ENCODE results near the gene CSNK1G3. TPM values are rescaled to one million over a fixed set of nuclear protein-coding genes. Genes with fewer than 3 reads are reported as not detected.

CSNK1G3 gene
- total and polyA plus RNA-seq, 2 of the 4 experiments (the other 2 are of a cell fraction) = 16.4 to 26.2 TPM

- H2BK120ac ChIP-seq (ENCODE audit: low read depth, low read length) = no peak overlapping the region
- H4K5ac ChIP-seq (ENCODE audit: low read depth, low read length) = no peak overlapping the region
- H4K20me1 ChIP-seq (ENCODE audit: insufficient read depth, low read length) = no peaks in the 10 kb centered on the region
- H3K4ac ChIP-seq (ENCODE audit: low read depth, low read length) = no peak overlapping the region
- peak; percentile 51 for DNase-seq
- no peak overlapping the region for H3K27ac ChIP-seq (ENCODE audit: insufficient read depth, low read length)
- H4K91ac ChIP-seq (ENCODE audit: insufficient read depth, low read depth, low read length) = no peak overlapping the region
- no peaks in the 10 kb centered on the region; a peak in 1 of 4 replicates for H3K79me1 ChIP-seq (ENCODE audit: low read depth in 1 of 2, low read length in 2 of 2)
- ATAC-seq (ENCODE audit: low read depth) = peak; percentile 48
- TF ChIP-seq RAD21 (IDR thresholded peaks at IDR 0.05; ENCODE audit: low read length) = no peak
- TF ChIP-seq CEBPB (IDR thresholded peaks at IDR 0.05; ENCODE audit: low read depth, low read length) = no peak
- no peak for TF ChIP-seq NFE2L2 (IDR thresholded peaks at IDR 0.05; ENCODE audit: low read depth, low read length)
- peak; percentile 33; the same call in 1 of the 2 replicates for TF ChIP-seq FOS (IDR thresholded peaks at IDR 0.05; ENCODE audit: low read depth, low read length)
- TF ChIP-seq RFX5 (IDR thresholded peaks at IDR 0.05; ENCODE audit: low read depth, low read length) = no peak
- H2AFZ ChIP-seq (replicated peaks; ENCODE audit: low read length, poor library complexity) = no peak overlapping the region
- H3K36me3 ChIP-seq (ENCODE audit: control insufficient read depth, insufficient read depth, low read length) = peaks cover 6% of the 10 kb centered on the region; the same call in 1 of the 2 replicates
- BruUV-seq (replicated peaks) = no TSS peak
- WGBS, 2 experiments (ENCODE audit: extremely low coverage in 2 of 2, insufficient read length in 1 of 2) = no CpG with 5 or more reads among the region's 2 CpGs
- no peak overlapping the region for H2BK15ac ChIP-seq (ENCODE audit: low read depth, low read length)
- intact Hi-C loops (cut with micrococcal nuclease) (loop anchor here (2.0 to 5.0 kb wide), 4 partner anchors 97 to 1109 kb away; partner anchors contain the start of gene CSNK1G3), dilution Hi-C loops (cut with HindIII; ENCODE audit: low sequenced_read_pairs, unreplicated experiment) (no loop called here), in situ Hi-C loops (cut with MboI; ENCODE audit: low sequenced_read_pairs) (loop anchor here (25.0 kb wide), 1 partner anchor 1098 kb away; no protein-coding TSS in a partner anchor)
- no peak overlapping the region for H2AK9ac ChIP-seq (replicated peaks; ENCODE audit: low read depth, low read length, poor library complexity)
- H3K9me3 ChIP-seq (ENCODE audit: control insufficient read depth, insufficient read depth, low read length) = no peaks in the 10 kb centered on the region
- no peaks in the 10 kb centered on the region for H3K4me1 ChIP-seq (ENCODE audit: control insufficient read depth, insufficient read depth, low read length)
- CTCF ChIA-PET = interaction anchor here (0.6 to 2.3 kb wide), 6 partner anchors 96 to 239 kb away, joined by 3 to 13 read pairs (median 6); partner anchors contain the start of gene CEP120
- H2BK5ac ChIP-seq (ENCODE audit: low read depth, low read length, poor library complexity, severe bottlenecking) = no peak overlapping the region
- no peak overlapping the region for H2BK20ac ChIP-seq (ENCODE audit: low read depth, low read length)
- H3K4me3 ChIP-seq (ENCODE audit: insufficient read depth, low read depth, low read length) = no peak overlapping the region
- no peak overlapping the region for H3K18ac ChIP-seq (ENCODE audit: low read depth, low read length)
- no peak overlapping the region for H3K56ac ChIP-seq (ENCODE audit: extremely low read depth, insufficient read depth, low read length)
- POLR2A ChIA-PET (ENCODE audit: unreplicated experiment) = no interaction called here
- no peaks in the 10 kb centered on the region for H3K9me1 ChIP-seq (ENCODE audit: insufficient read depth, low read length)
- H3K27me3 ChIP-seq (ENCODE audit: control insufficient read depth, insufficient read depth, low read length) = no peaks in the 10 kb centered on the region
- no peak overlapping the region for H4K8ac ChIP-seq (ENCODE audit: low read depth in 2 of 2, low read length in 2 of 2)
- no peak overlapping the region for H2AK5ac ChIP-seq (ENCODE audit: low read depth, low read length)
- H3K9ac ChIP-seq (ENCODE audit: low read depth, low read length) = no peak overlapping the region
- no peak overlapping the region for H3K14ac ChIP-seq (replicated peaks; ENCODE audit: low read depth, low read length)
- H3K4me2 ChIP-seq (ENCODE audit: low read depth, low read length) = no peak overlapping the region
- no peak overlapping the region for H3K23ac ChIP-seq (ENCODE audit: low read depth, low read length)
Observed at GRCh38 chr5:123610209-123610608, 98.2 kb downstream of the CSNK1G3 start.

All from IMR-90 (cell line).